ENCODE data around the gene ARHGEF7. TPM values are rescaled to one million over a fixed set of nuclear protein-coding genes. Genes with fewer than 3 reads are reported as not detected.

ARHGEF7 gene
- total RNA-seq, 1 experiment from 2014 or later = 47.3 TPM

- no peaks in the 10 kb centered on the region for H3K27me3 Mint-ChIP-seq (ENCODE audit: low read depth)
- no peak overlapping the region for H3K27ac Mint-ChIP-seq
- H3K9me3 Mint-ChIP-seq = peaks cover 7% of the 10 kb centered on the region
- ChIA-PET CTCF (interaction anchor here (0.7 to 2.2 kb wide), 3 partner anchors 10 to 170 kb away, joined by 4 to 10 read pairs (median 7); no protein-coding TSS in a partner anchor), POLR2A (no interaction called here)
- no peak for DNase-seq (ENCODE audit: low spot score)
- H3K4me3 Mint-ChIP-seq = no peak overlapping the region
- ATAC-seq = no peak
- H3K4me1 Mint-ChIP-seq = no peaks in the 10 kb centered on the region
- H3K36me3 Mint-ChIP-seq = no peaks in the 10 kb centered on the region
- no peak for TF ChIP-seq NFE2L1 (CRISPR knock-in tag; IDR thresholded peaks at IDR 0.05)
- TF ChIP-seq SMAD3 (CRISPR knock-in tag; IDR thresholded peaks at IDR 0.05; ENCODE audit: borderline replicate concordance) = no peak
- no peak for TF ChIP-seq ZNF532 (CRISPR knock-in tag; IDR thresholded peaks at IDR 0.05; ENCODE audit: borderline replicate concordance)
- TF ChIP-seq ATF1 (CRISPR knock-in tag; IDR thresholded peaks at IDR 0.05) = no peak
Observed at GRCh38 chr13:111335298-111335697, 220.2 kb downstream of the ARHGEF7 start.

GRCh38 chr13:111336666-111337065 lies 221.6 kb downstream of the ARHGEF7 start:
- Mint-ChIP-seq H3K36me3 (no peaks in the 10 kb centered on the region), H3K4me1 (no peaks in the 10 kb centered on the region), H3K27me3 (ENCODE audit: low read depth) (no peaks in the 10 kb centered on the region), H3K27ac (no peak overlapping the region), H3K4me3 (no peak overlapping the region), H3K9me3 (peaks cover 7% of the 10 kb centered on the region)
- ATAC-seq (no peak), DNase-seq (ENCODE audit: low spot score) (no peak)
- TF ChIP-seq TEAD1 (CRISPR knock-in tag; IDR thresholded peaks at IDR 0.05) (no peak), E2F4 (CRISPR knock-in tag; IDR thresholded peaks at IDR 0.05; ENCODE audit: borderline replicate concordance, low read depth) (no peak), SMAD4 (CRISPR knock-in tag; IDR thresholded peaks at IDR 0.05) (no peak), MLX (CRISPR knock-in tag; IDR thresholded peaks at IDR 0.05) (no peak), USF2 (CRISPR knock-in tag; IDR thresholded peaks at IDR 0.05) (no peak), ATF3 (CRISPR knock-in tag; conservative IDR thresholded peaks at IDR 0.05) (no peak), ATF6 (CRISPR knock-in tag; IDR thresholded peaks at IDR 0.05) (no peak), ZBTB43 (CRISPR knock-in tag; IDR thresholded peaks at IDR 0.05) (no peak), AFF4 (CRISPR knock-in tag; IDR thresholded peaks at IDR 0.05; ENCODE audit: borderline replicate concordance) (no peak), ZNF232 (CRISPR knock-in tag; IDR thresholded peaks at IDR 0.05) (no peak), NR2C2 (CRISPR knock-in tag; IDR thresholded peaks at IDR 0.05) (no peak), ZNF512 (CRISPR knock-in tag; IDR thresholded peaks at IDR 0.05; ENCODE audit: borderline replicate concordance) (no peak), NFYB (CRISPR knock-in tag; conservative IDR thresholded peaks at IDR 0.05; ENCODE audit: low read depth) (no peak), ZNF138 (CRISPR knock-in tag; conservative IDR thresholded peaks at IDR 0.05) (no peak), ATF1 (CRISPR knock-in tag; IDR thresholded peaks at IDR 0.05) (no peak), SOX15 (CRISPR knock-in tag; IDR thresholded peaks at IDR 0.05) (no peak)
- CTCF ChIA-PET = no interaction called here
- POLR2A ChIA-PET = no interaction called here
